Activated CD4-positive, CD25-positive, alpha-beta regulatory T cell treated with anti-CD3 and anti-CD28 coated beads, Interleukin-2, amount 50 U/mL, for 24 hours (primary cell): ENCODE results near the gene CEP85.

Experiments
- ATAC-seq, 2 donors: fragments of 150-1000 bp; cut with Tn5 transposase; one replicate each; pipeline ENCODE4 v1.10.0; 2021; ENCODE audit warnings: mild to moderate bottlenecking in 1 of 2, moderate library complexity in 1 of 2

The CEP85 gene

DNA sequence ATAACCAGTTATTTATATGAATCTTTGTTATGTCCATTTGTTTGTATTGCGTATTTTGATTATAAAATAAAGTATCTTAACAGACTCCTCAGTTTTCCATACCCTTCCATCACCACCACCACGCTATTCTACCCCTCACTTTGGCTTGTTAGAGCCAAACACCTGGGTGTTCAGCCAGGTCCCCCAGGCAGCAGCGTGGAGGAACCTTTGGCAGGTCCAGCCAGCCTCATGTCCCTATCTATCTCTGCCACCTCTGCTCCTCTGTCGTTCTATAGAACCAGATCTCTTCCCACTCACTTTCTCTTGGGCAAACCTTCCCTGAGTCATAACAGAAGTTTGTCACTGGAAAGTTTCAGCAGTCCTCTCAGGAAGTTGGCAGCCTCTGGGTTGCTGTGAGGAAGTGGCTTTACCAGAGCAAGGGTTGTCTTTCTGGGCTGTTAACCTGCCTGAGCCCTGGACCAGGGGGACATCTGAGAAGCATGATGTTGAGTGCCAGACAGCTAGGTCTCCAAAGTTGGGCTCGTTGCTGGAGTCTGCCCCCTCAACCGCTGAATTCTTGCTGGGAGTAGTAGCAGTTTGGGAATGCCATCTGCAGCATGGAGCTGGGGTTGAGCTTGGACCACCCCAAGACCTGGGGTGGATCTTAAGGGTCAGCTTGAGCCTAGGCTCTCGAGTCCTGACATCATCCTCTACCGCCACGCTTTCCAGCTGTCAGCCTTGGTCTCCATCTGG lies 44.9 kb downstream of the CEP85 start:
- peak in 1 of 2 donors; percentile 6 for ATAC-seq

DNA sequence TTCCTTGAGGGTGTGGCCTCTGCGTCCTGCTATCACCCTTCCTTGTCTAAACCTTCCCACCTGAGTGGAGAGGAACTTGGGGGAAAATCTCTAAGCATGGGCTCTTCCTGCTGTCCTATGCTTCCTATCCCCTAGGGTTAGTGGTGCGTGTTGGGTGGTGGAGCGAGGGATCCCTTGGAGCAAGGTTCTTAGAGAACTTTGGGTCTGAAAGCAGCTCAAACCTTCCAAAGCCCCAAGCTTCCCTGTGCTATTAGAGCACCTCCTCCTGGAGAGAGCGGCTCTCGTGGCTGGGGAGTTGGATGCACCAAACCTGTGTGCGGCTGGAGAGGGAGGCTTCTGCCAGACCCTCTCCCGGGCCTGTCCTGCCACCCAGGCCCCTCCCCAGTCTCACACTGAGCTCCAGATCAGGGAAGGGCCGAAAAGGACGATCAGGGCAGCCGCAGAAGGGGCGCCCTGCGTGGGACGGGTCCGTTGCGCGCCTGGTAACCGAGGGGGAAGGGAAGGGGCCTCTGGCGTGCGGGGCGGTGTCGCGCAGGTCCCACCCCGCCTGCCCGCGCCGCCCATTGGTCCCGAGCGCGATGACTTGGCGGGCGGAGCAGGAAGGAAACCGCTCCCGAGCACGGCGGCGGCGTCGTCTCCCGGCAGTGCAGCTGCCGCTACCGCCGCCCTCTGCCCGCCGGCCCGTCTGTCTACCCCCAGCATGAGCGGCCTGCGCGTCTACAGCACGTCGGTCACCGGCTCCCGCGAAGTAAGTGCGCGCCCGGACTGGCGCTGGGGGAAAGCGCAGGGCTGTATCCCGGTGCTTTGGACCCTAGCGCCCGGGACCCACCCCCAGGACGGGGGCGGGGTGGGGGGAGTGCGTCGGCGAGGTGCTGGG lies 45.7 kb downstream of the CEP85 start, which contains the start of gene SH3BGRL3:
Gene SH3BGRL3, plus strand, starts transcription at position 631 of the 877 bp plus-strand sequence. Its CDS starts 70 bp downstream, at position 701.
- peak; percentile 59 to 70 for ATAC-seq

DNA sequence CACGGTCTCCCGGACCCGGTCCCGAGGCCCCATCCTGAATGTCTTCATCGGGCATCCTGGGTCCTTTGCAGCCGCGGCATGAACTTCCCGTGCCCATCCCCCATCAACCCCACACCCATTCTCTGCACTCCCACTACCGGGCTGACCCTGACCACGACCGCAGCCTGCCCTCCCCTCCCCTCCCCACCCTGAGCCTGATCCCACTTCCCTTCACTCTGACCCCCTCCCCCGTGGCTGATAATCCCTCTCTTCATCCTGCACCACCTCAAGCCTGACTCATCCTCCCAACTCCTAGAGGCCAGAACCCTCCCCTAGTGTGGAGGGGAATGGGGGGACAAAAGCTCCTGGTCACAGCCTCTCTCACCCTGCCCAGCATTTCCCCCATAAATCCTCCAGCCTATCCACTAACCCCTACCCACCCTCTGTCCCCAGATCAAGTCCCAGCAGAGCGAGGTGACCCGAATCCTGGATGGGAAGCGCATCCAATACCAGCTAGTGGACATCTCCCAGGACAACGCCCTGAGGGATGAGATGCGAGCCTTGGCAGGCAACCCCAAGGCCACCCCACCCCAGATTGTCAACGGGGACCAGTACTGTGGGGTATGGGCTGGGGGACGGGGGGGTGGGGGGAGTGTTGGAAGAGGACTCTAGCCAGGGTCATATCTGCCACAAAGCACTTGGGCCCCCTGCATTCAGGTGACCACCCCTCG lies 46.5 kb downstream of the CEP85 start:
- ATAC-seq = no peak

DNA sequence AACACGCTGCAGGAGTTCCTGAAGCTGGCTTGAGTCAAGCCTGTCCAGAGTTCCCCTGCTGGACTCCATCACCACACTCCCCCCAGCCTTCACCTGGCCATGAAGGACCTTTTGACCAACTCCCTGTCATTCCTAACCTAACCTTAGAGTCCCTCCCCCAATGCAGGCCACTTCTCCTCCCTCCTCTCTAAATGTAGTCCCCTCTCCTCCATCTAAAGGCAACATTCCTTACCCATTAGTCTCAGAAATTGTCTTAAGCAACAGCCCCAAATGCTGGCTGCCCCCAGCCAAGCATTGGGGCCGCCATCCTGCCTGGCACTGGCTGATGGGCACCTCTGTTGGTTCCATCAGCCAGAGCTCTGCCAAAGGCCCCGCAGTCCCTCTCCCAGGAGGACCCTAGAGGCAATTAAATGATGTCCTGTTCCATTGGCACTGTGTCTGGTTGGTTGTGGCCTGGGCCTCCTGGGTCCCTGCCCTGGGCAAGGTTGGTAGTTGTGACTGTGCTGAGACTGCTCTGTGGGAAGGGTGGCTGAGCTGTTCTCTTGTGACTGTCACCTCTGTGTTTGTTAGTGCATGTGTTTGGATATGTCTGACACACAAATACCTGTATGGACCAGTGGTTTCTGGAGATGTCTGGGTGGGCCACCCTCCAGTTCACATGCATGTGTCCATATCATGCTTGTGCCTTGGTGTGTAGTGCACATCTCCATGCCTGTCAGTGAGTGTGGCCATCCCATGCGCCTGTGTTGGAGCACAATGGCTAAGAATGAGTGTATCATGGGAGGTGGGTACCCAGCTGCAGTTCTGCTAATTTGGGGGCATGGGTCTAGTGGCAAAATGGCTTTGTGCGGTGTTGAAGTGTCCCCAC lies 47.3 kb downstream of the CEP85 start:
- ATAC-seq = no peak

DNA sequence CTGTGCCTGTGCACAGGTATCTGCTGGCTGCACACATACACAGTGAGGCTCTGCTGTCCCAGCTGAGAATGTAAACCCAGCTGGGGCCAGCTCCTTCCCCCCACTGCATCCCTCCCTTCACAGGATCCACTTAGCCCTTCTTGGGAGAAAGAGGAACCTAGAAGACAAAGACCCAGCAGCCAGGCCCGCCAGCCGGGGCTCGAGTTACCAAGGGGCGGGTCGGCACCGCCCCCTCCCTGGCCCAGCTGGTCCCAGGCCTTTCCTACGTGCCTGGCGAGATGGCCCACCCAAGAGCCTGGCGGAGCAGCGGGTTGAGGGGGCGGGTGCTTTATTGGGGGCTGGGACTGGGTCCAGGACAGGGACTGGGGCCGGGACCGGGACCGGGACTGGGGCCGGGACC lies 48.0 kb downstream of the CEP85 start:
- ATAC-seq = no peak

DNA sequence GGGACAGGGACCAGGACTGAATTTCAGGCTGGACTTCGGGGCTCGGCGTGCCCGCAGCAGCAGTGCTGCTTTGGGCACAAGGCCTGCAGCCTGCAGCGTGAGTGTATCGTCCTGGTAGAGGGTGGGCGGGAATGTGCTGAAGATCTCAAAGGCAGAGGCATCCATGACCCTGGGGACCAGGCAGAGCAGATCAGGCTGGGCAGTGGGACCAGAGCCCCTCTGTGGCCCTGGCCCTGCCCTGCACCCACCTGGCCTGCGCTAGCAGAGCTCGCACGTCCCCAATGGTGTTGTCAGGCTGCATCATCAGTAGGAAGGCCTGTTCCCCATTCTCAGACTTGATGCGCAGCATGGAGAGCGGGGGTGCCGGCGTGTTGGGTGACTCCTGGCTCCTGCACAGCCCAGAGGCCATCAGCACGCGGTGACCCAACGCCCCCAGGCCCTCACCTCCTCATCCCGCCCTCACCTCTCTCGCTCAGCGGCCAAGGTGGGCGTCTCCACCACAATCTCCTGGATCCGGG lies 48.5 kb downstream of the CEP85 start:
- no peak for ATAC-seq

DNA sequence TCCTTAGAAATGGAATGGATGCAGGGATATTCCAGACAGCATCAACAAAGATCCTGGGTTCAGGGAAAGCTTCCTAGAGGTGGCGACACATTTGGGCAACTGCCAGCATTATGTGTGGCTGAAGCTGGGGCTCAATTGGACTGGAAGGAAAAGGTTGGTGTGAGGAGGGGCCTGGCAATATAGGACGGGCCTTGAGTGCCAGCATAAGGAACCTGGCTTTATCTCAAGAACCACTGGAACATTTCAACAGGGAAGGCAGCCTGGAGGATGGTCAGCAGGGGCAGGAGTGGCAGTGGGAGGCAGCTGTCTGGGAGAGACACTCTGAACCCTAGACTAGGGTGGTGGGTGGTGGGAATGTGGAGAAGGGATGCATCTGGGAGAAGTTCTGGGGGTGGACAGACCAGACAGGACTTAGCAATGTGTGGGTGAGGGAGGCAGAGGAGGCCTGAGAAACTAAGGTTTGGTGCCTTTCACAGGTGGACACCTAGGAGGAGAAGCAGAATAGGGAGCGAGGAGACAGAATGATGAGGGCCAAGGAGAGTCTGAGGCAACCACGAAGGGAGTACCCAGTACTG lies 49.4 kb downstream of the CEP85 start:
- ATAC-seq = no peak

DNA sequence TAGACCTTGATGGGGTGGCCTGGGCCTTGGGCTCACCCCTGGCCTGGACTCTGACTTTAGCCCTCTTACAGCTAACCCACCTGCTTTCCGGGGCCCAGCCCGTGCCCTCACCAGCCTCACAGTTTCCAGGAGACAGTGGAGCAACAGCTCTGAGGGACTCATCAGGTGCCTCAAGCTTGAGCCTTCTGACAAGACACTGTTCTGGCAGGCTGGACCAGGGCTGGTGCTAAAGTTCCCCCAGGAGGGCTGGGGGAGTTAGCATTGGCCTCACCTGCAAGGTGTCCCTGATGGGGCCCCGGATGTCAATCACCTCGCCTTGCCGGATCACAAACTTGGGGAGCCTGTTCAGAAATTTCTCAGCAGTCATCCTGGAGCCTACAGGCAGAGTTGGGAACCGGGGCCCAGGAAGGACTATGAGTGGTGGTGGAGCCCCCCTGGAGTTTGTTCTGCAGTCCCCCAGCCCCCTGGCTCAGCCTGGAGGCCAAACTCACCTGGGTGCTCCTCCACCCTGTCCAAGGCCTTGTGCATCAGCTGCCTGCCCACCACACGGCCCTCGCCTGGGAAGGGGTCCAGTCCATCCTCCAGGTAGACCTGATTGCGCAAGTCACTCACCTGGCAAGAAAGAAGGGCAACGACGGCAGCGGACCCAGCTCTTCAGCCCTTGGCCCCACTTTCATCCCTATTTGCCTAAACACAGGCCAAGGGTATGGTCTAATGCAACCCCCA lies 50.0 kb downstream of the CEP85 start:
- no peak for ATAC-seq

DNA sequence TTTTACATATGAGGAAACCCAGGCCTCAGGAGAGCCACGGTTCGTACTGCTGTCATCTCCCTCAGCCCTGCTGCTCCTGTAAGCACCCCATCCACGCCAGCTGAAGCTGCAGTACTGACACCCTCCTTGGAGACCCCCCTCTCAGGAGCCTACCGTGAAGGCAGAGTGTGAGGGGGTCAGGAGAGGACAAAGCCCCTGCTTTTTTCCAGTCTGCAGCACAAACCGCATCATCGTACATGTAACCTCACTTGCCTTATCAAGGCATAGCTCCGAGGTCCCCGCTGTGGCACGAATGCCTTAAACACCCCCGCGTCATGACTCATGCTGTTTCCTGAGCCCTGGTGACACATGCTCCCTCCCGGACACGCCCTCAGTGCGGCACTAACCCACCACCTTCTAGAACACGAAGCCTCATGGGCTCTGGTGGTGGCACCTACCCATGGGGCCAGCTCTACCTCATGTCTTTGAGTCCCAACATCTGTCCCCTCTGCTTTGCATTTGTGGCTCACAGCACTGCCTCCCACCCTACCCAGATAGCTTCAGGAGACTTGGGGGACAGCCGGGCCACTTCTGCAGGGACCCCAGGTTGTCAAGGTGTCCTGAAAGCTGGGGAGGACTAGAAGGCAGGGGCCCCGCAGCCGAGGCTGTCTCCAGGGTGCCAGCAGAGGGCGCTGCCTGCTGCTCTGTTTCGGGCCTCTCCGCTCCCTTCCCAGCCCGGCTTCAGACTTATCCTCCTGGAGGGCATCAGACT lies 50.8 kb downstream of the CEP85 start:
- ATAC-seq = peak; percentile 81 to 82

DNA sequence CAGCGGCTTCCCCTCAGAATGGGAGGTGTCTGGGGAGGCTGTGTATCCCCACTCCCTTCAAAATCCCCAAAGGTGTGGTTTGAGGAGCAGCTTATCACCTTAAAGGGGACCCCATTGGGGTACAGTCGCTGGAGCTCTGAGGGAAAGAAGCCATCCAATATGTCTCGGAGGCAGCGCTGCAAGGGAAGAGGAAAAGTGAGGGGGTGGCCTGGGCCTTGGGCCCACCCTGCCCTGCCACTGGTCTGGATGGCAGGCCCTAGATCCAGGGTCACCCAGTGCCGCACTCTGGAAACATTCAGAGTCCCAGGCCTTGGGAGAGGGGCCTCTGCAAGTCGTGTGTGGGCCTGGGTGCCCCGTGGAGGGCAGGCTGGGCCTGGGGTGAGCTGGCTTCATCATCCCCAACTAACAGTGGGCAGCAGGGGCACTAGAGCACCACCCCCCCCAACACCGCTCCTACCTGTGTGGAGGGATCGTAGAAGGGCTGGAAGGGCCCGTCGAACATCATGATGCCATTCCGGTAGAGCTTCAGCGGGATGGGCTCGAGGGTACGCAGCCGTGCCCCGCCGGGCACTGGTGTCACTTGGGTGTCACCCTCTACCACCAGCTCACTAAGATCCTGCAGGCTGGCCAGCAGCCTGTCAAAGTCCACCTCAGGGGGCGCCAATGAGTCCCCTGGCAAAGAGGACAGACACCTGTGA lies 51.5 kb downstream of the CEP85 start:
- no peak for ATAC-seq

DNA sequence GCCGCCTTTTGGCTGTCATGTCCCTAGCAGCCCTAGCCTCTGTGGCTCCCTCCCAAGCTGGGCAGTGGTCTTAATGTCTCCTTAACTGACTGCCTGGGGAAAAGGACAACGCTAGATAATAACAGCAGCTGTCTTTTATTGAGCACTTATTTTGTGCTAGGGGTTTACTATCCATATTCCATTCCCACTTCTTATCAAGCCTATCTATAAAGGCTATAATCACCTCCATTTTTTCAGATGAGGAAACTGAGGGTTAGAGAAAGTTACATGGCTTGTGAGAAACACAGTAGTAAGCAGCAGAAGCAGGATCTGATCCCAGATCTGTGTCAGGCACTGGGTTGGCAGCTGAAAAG lies 52.0 kb downstream of the CEP85 start:
- no peak for ATAC-seq

DNA sequence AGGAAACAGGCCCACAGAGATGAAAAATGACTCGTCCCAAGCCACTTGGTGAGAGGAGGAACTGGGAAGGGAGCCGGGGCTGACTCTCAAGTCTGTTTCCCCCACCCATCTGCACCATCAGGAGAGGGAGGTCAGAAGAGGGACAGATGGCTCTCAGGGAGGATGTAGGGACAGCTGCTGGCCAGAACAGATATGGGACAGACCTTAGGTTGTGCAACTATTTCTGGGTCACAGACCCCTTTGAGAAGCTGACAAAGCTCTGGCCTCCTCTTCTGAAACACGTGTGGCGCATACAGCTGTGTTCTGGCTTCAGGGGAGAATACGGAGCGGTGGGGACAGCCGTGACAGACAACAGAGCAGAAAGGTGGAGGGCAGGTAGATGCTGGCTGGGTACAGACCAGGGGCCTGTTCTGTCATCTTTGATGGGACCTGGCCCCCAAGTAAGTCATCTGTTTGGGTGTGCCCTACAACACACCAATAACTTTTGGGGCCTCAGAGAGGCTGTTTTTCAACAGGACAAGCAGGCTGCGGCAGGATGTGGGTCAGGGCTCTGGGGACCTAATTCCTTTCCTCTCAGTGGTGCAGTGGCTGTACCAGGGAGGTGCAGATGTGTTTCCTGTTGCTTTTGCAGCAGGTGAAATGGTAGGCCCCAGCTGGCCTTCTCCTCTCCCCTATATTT lies 53.2 kb downstream of the CEP85 start:
- peak in 1 of 2 donors; percentile 9 for ATAC-seq

DNA sequence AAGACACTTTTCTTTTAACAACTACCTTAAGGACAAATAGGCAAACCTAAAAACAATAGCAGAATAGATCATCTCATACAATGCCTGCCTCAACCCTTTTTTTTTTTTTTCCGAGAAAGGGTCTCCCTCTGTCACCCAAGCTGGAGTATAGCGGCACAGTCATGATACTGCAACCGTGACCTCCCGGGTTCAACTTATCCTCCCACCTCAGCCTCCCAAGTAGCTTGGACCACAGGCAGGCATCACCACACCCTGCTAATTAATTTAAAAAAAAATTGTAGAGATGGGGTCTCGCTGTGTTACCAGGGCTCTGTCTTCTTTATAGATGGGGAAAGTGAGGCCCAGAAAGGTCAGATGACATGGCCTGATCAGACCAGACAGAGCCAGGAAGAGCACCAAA lies 53.8 kb downstream of the CEP85 start:
- no peak for ATAC-seq

DNA sequence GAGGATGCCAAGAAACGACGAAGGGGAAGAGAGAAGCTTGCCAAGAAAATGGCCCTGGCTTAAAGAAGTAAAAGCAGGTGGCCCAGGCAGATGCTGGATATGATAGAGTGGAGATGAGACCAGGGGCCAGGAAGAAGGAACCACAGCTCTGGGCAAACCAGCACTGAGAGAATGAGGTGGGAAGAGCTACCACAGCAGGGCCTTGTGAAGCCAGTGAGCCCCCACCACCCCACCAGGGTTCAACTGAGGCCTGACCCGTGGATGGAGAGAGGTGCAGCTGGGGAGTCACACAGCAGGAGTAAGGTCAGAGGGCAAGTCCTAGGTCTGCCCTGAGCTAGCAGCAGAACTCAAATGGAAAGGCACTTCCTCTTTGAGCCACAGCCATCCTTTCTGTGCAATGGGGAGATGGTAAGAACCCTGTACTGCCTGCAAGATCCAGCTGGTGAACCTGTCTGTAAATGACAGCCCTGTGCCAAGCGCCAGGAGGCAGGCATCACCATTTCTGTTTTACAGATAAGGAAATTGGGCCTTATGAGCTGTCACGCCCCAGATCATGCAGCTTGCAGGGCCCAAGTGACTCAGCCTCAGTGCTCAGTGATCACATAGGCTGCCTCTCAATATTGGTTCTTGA lies 54.4 kb downstream of the CEP85 start:
- ATAC-seq = peak; percentile 63 to 68

DNA sequence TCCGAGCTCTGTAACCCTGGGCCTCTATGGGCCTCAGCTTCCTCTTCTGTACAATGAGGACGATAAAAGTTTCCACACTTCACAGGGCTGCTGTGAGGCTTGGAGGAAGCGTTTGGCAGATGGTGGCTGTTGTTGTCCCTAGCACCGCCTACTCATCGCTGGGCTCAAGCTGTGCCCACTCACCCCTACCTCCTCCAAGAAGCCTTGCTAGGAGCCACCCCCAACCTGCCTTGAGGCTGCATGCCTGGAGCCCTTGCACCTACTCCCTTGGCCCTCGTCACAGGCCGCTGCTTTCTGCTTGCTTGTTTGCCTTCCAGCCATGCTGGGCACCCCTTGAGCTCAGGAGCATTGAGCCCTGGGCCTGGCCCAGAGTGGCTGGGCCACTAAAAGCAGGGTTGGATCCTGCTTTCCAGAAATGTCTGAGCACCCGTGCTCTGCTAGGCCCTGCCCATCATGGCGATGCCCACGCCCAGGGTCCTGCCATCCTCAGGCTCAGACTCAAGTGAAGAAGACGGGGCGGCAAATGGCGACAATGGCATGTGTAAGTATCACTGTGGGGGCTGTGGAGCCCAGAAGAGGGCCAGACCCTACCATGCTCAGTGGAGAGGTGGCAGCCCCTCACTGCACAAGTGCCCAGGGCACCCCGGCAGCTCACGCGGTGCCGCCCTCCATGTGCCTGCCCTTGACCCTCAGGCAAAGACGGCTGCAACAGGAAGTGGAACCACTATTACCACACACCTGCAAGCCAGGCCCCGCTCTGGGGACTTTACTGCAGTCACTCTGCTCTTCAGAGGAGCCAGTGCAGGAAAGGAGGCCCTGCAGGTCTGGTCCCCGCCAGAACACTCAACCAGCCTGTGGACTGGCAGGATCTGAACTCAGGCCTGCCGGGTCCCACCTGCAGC lies 55.4 kb downstream of the CEP85 start:
- ATAC-seq = peak; percentile 1 to 2

DNA sequence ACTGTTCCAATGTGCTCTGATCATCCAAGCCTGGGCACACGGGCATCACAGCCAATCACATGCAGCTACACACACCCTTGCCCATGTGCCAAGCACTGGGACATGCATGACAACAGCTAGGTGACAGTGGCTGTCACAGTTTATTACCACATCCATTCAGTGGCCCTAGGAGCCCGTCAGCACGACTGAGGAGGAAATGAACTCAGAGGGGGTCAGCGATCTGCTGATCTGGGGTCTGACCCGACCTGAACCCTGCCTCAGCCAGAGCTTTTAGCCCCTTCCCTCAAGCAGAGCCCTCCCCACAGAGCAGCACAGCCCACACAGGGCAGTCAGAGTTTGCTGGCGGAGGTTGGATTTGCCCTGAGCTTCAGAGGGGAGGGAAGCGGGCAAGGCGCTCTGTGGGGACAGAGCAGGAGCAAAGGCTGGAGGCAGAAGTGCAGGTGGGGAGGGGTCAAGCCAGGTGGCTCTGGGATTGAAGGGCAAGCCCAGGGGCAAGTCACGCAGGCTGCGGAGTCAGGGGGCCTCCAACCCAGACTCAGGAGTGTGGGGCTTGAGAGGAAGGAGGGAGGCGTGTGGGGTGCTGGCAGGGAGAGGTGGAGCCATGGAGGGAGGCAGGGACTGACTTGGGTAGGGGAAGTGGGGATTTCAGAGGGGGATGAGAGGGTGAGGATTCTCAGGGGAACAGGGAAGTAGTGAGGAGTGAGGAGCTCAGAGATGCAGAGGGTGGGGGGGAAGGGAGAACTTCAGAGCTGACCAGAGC lies 56.3 kb downstream of the CEP85 start:
- ATAC-seq = peak; percentile 2 to 3

DNA sequence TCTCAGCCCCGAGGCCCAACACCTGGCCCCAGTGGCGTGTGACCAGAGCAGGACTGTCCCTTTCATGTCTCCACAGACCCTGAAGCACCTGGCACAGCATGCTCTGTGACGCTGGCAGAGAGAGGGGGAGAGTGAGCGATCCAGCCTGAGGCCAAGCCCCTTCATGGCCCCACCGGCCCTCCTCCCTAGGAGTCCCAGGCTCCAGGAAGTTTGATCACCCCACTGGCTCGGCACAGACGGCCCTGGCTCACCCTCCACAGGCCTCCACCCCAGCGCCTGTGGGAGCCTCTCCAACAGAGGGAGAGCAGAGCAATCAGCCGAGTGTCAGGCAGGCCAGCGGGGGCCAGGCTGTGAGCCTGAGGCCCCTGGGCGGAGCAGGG lies 56.9 kb downstream of the CEP85 start:
- no peak for ATAC-seq
